ENCODE results near the gene PLA2G2C. TPM values are rescaled to one million over a fixed set of nuclear protein-coding genes. Genes with fewer than 3 reads are reported as not detected.

PLA2G2C gene
- total RNA-seq, 2 experiments from 2014 or later: 0.29 to 0.59 TPM

GRCh38 chr1:20115479-20115878, 70.8 kb downstream of the PLA2G2C start:
- no peak for DNase-seq
- intact Hi-C loops (cut with micrococcal nuclease): no loop called here
- POLR2A ChIA-PET: interaction anchor here (0.6 kb wide), 1 partner anchor 439 kb away, joined by 3 read pairs; no protein-coding TSS in a partner anchor
- peaks cover 23% of the 10 kb centered on the region for H3K27me3 Mint-ChIP-seq
- H3K4me1 Mint-ChIP-seq (ENCODE audit: low read depth): no peaks in the 10 kb centered on the region
- no peak for ATAC-seq
- H3K36me3 Mint-ChIP-seq (ENCODE audit: low read depth): no peaks in the 10 kb centered on the region
- TF ChIP-seq CTCF (IDR thresholded peaks at IDR 0.05): no peak
- H3K9me3 Mint-ChIP-seq: no peaks in the 10 kb centered on the region
- H3K27ac Mint-ChIP-seq: no peak overlapping the region
- CTCF ChIA-PET: no interaction called here
- no peak overlapping the region for H3K4me3 Mint-ChIP-seq

GRCh38 chr1:20114021-20114648, 72.2 kb downstream of the PLA2G2C start:
- POLR2A ChIA-PET: interaction anchor here (1.1 kb wide), 1 partner anchor 12 kb away, joined by 4 read pairs; no protein-coding TSS in a partner anchor

More at GRCh38 chr1:20114021-20114648, 72.2 kb downstream of the PLA2G2C start:
- CTCF ChIA-PET: no interaction called here
- H3K36me3 Mint-ChIP-seq (ENCODE audit: low read depth): no peaks in the 10 kb centered on the region
- H3K9me3 Mint-ChIP-seq: no peaks in the 10 kb centered on the region
- DNase-seq (no peak), ATAC-seq (no peak)
- no peak overlapping the region for H3K27ac Mint-ChIP-seq
- no peak for TF ChIP-seq CTCF (IDR thresholded peaks at IDR 0.05)
- peaks cover 25% of the 10 kb centered on the region for H3K27me3 Mint-ChIP-seq
- no peaks in the 10 kb centered on the region for H3K4me1 Mint-ChIP-seq (ENCODE audit: low read depth)
- intact Hi-C loops (cut with micrococcal nuclease): no loop called here
- H3K4me3 Mint-ChIP-seq: no peak overlapping the region

Other genes with a start within 250 kb of the PLA2G2C start
- gene PLA2G2A, start 206.9 kb downstream of the PLA2G2C start, total RNA-seq: not detected
- not detected for gene PLA2G5, start 116.3 kb downstream of the PLA2G2C start, total RNA-seq
- not detected for gene PLA2G2D, start 67.0 kb downstream of the PLA2G2C start, total RNA-seq
- gene PLA2G2F, start 47.2 kb downstream of the PLA2G2C start, total RNA-seq: not detected
- gene UBXN10, start 422 bp downstream of the PLA2G2C start, total RNA-seq: under 1 TPM; 0.34 to 0.45 TPM
- gene VWA5B1, start 104.4 kb upstream of the PLA2G2C start, total RNA-seq: not detected